PC-9 (cell line): ENCODE results near the gene CAMTA1. TPM values are rescaled to one million over a fixed set of nuclear protein-coding genes. Genes with fewer than 3 reads are reported as not detected.

ENCODE experiments used
- BruUV-seq: library from RNA; stranded (reverse); fragments of 400-500 nt; replicated peaks from 2 replicates; lab custom pipeline; 2021; lab: Mats Ljungman, UMichigan
- CTCF ChIA-PET: fragments of 300-600 bp; sonication (Branson Sonifier 250); formaldehyde crosslinking; loops from one replicate; lab custom pipeline; 2022; ENCODE audit warnings: antibody characterized with exemption; lab: Charles Lee
- POLR2A ChIA-PET: fragments of 300-600 bp; sonication (Branson Sonifier 250); formaldehyde crosslinking; loops from one replicate; lab custom pipeline; 2022; ENCODE audit warnings: antibody characterized with exemption; ENCODE audit not compliant: unreplicated experiment; lab: Charles Lee
- DNase-seq, 2 experiments: peaks; one replicate each; pipeline versions ENCODE4 v3.0.0 to v3.0.0-alpha.2; 2015 to 2022; ENCODE audit warnings: mixed read lengths in 1 of 2
- H2AFZ ChIP-seq: fragments of 200-600 bp; sonication (generic); 2 replicates; pipeline ENCODE4 v1.8.1; 2017; ENCODE audit warnings: antibody characterized with exemption
- H3F3A ChIP-seq: fragments of 200-600 bp; sonication (generic); 2 replicates; pipeline ENCODE4 v1.8.1; 2017; ENCODE audit warnings: antibody characterized with exemption, mild to moderate bottlenecking, low read depth; ENCODE audit not compliant: insufficient read depth
- H3K27ac ChIP-seq: fragments of 200-600 bp; sonication (generic); 2 replicates; pipeline ENCODE4 v1.6.1; 2016; ENCODE audit warnings: mixed run types
- H3K27me3 ChIP-seq: fragments of 200-600 bp; sonication (generic); 2 replicates; pipeline ENCODE4 v1.6.1; 2016; ENCODE audit warnings: low read depth, mixed run types; ENCODE audit not compliant: insufficient read depth
- H3K36me3 ChIP-seq: fragments of 200-600 bp; sonication (generic); 2 replicates; pipeline ENCODE4 v1.6.1; 2016; ENCODE audit warnings: low read depth, mixed run types
- H3K4me1 ChIP-seq: fragments of 200-600 bp; sonication (generic); replicated peaks from 2 replicates; pipeline ENCODE4 v1.6.1; 2016; ENCODE audit warnings: mixed run types; ENCODE audit not compliant: insufficient read depth
- H3K4me2 ChIP-seq: fragments of 200-600 bp; sonication (generic); 2 replicates; pipeline ENCODE4 v1.6.1; 2017; ENCODE audit warnings: mixed run types
- H3K4me3 ChIP-seq: fragments of 200-600 bp; sonication (generic); 2 replicates; pipeline ENCODE4 v1.6.1; 2016; ENCODE audit warnings: mixed run types
- H3K79me2 ChIP-seq: fragments of 200-600 bp; sonication (generic); 2 replicates; pipeline ENCODE4 v1.6.1; 2017; ENCODE audit warnings: low read depth, mixed run types
- H3K9me2 ChIP-seq: fragments of 200-600 bp; sonication (generic); 2 replicates; pipeline ENCODE4 v1.8.1; 2017; ENCODE audit warnings: mild to moderate bottlenecking; ENCODE audit not compliant: insufficient read depth
- H3K9me3 ChIP-seq: fragments of 200-600 bp; sonication (generic); 2 replicates; pipeline ENCODE4 v1.8.1; 2016; ENCODE audit warnings: low read depth; ENCODE audit not compliant: insufficient read depth
- H4K20me1 ChIP-seq: fragments of 200-600 bp; sonication (generic); 2 replicates; pipeline ENCODE4 v1.8.1; 2017; ENCODE audit not compliant: insufficient read depth
- EZH2 ChIP-seq: fragments of 200-600 bp; sonication (generic); IDR thresholded peaks from 2 replicates; pipeline ENCODE4 v1.8.0; 2017; ENCODE audit warnings: antibody characterized with exemption, low read depth
- intact Hi-C: fragments of 100-400 bp; cut with micrococcal nuclease; formaldehyde crosslinking; loops from one replicate; pipeline ENCODE4 v1.10.0; 2022; ENCODE audit not compliant: unreplicated experiment
- total RNA-seq: library from RNA; stranded (reverse); gene quantifications from 2 replicates; pipeline ENCODE4 v1.2.3, GENCODE V29; 2021
- TF ChIP-seq, protein P1 (sequence below): fragments of 200-600 bp; sonication (generic); conservative IDR thresholded peaks from 2 replicates; pipeline ENCODE4 v1.6.1; 2017; ENCODE audit warnings: mixed run types, antibody characterized with exemption, mild to moderate bottlenecking, moderate library complexity

The CAMTA1 gene
- total RNA-seq, 1 experiment from 2014 or later, result 72.3 TPM

DNA sequence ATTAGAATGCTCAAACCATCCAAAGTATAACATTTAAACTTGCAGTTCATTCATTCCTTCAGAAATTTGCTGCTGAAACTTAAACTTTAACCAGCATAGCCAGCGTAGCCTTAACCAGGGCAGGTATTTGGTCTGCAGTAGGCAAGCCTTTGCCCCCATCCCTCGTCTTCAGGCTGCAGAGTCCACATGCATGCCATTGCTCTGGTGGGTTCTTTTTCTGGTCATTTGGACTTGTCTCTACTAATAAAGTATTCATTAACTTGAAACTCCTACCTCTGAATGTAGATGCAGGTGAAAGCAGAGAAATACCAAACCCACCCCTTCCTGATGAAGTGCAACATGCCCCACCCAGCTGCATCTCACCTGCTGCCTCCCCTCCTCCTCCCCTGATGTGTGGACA lies 100.2 kb downstream of the CAMTA1 start:
- no peaks in the 10 kb centered on the region for H3K36me3 ChIP-seq
- no TSS peak for BruUV-seq
- H3K79me2 ChIP-seq, result no peaks in the 10 kb centered on the region
- intact Hi-C loops, result no loop called here
- H3K4me1 ChIP-seq, result no peaks in the 10 kb centered on the region
- H4K20me1 ChIP-seq, result no peaks in the 10 kb centered on the region
- H3K4me3 ChIP-seq, result no peak overlapping the region
- no peak overlapping the region for H3K4me2 ChIP-seq
- no peaks in the 10 kb centered on the region for H3F3A ChIP-seq
- ChIA-PET CTCF (no interaction called here), POLR2A (no interaction called here)
- no peak for TF ChIP-seq EZH2
- TF ChIP-seq, protein P1, sequence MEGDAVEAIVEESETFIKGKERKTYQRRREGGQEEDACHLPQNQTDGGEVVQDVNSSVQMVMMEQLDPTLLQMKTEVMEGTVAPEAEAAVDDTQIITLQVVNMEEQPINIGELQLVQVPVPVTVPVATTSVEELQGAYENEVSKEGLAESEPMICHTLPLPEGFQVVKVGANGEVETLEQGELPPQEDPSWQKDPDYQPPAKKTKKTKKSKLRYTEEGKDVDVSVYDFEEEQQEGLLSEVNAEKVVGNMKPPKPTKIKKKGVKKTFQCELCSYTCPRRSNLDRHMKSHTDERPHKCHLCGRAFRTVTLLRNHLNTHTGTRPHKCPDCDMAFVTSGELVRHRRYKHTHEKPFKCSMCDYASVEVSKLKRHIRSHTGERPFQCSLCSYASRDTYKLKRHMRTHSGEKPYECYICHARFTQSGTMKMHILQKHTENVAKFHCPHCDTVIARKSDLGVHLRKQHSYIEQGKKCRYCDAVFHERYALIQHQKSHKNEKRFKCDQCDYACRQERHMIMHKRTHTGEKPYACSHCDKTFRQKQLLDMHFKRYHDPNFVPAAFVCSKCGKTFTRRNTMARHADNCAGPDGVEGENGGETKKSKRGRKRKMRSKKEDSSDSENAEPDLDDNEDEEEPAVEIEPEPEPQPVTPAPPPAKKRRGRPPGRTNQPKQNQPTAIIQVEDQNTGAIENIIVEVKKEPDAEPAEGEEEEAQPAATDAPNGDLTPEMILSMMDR, result no peak
- H3K9me3 ChIP-seq, result no peaks in the 10 kb centered on the region
- H2AFZ ChIP-seq, result no peak overlapping the region
- DNase-seq, result no peak
- H3K27ac ChIP-seq, result no peak overlapping the region
- H3K9me2 ChIP-seq, result no peaks in the 10 kb centered on the region
- H3K27me3 ChIP-seq, result no peaks in the 10 kb centered on the region

DNA sequence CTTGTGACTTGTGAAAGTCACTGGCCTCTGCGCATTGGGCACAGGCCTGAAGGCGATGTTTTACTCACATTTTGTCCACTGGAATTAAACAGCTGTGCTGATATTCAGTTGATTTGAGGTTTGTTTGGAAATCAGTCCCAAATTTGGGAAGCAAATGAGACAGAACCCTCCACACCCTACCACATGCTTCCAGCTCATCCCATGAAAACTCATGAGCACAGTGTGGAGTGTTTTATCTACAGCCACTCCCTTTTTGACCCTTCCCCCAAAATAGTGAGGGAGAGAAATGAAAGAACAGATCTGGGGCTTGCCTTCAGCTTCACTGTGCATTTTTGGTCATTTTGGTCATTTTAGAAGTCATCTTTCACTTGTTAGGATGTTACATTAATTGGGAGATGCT lies 101.3 kb downstream of the CAMTA1 start:
- no TSS peak for BruUV-seq
- intact Hi-C loops, result no loop called here
- H3K4me3 ChIP-seq, result no peak overlapping the region
- no peaks in the 10 kb centered on the region for H3K36me3 ChIP-seq
- no peak overlapping the region for H2AFZ ChIP-seq
- no peaks in the 10 kb centered on the region for H3K4me1 ChIP-seq
- POLR2A ChIA-PET, result no interaction called here
- no peak overlapping the region for H3K4me2 ChIP-seq
- TF ChIP-seq, protein P1, result no peak
- no peak for TF ChIP-seq EZH2
- no peaks in the 10 kb centered on the region for H3K9me2 ChIP-seq
- no peaks in the 10 kb centered on the region for H3K9me3 ChIP-seq
- no peaks in the 10 kb centered on the region for H4K20me1 ChIP-seq
- no peak for DNase-seq
- no peak overlapping the region for H3K27ac ChIP-seq
- CTCF ChIA-PET, result no interaction called here
- no peaks in the 10 kb centered on the region for H3K27me3 ChIP-seq
- H3K79me2 ChIP-seq, result no peaks in the 10 kb centered on the region
- H3F3A ChIP-seq, result no peaks in the 10 kb centered on the region

DNA sequence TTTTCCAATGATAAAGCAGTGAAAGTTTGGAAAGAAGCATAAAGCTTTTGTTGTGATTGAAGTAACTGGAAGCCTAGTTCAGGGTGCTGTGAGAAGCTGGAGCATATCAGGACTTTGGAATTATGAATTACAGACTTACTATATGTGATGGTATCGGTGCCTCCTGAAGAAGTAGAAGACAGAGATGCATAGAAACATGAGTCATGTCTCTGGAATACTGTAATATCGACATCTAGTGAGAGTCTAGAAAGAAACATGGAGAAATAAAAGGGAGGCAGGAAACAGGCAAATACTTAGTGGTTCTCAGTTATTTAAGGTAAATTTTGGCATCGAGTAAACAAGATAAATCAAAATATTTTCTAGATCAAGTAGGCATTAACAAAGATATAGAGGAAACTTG lies 103.0 kb downstream of the CAMTA1 start:
- Histone ChIP-seq H3K36me3 (no peaks in the 10 kb centered on the region), H3K9me3 (no peaks in the 10 kb centered on the region), H3F3A (no peaks in the 10 kb centered on the region), H3K27ac (no peak overlapping the region), H3K27me3 (no peaks in the 10 kb centered on the region), H4K20me1 (no peaks in the 10 kb centered on the region), H2AFZ (no peak overlapping the region), H3K4me2 (no peak overlapping the region), H3K9me2 (no peaks in the 10 kb centered on the region), H3K4me3 (no peak overlapping the region), H3K4me1 (no peaks in the 10 kb centered on the region), H3K79me2 (no peaks in the 10 kb centered on the region)
- intact Hi-C loops, result loop anchor here (2.0 kb wide), 1 partner anchor 93 kb away; no protein-coding TSS in a partner anchor
- CTCF ChIA-PET, result no interaction called here
- TF ChIP-seq, protein P1, result no peak
- no peak for TF ChIP-seq EZH2
- POLR2A ChIA-PET, result no interaction called here
- BruUV-seq, result no TSS peak
- DNase-seq, result no peak
